CD8-positive, alpha-beta memory T cell (primary cell): ENCODE results near the gene PGAM2. TPM values are rescaled to one million over a fixed set of nuclear protein-coding genes. Genes with fewer than 3 reads are reported as not detected.

Source experiments
- CTCF ChIA-PET: fragments of 350-600 bp; sonication (Branson Sonifier 250); formaldehyde crosslinking; loops from one replicate; lab custom pipeline; 2021; ENCODE audit warnings: antibody characterized with exemption; lab: Charles Lee
- POLR2A ChIA-PET: fragments of 350-600 bp; sonication (Branson Sonifier 250); formaldehyde crosslinking; loops from one replicate; lab custom pipeline; 2021; ENCODE audit warnings: antibody characterized with exemption; lab: Charles Lee
- DNase-seq, 5 donors: peaks; one replicate each; pipeline versions ENCODE4 v3.0.0 to v3.0.0-alpha.2; 2020 to 2022; ENCODE audit warnings: mixed read lengths in 1 of 5
- H3K27ac ChIP-seq: one replicate; pipeline ENCODE4 v1.7.0; 2013; ENCODE audit warnings: low read depth, mild to moderate bottlenecking, low read length, moderate library complexity
- H3K27me3 ChIP-seq: 2 replicates; pipeline ENCODE4 v1.7.0; 2013; ENCODE audit warnings: low read length, mild to moderate bottlenecking; ENCODE audit not compliant: insufficient read depth, poor library complexity, severe bottlenecking
- H3K36me3 ChIP-seq: 2 replicates; pipeline ENCODE4 v1.7.0; 2013; ENCODE audit warnings: mild to moderate bottlenecking, low read length, moderate library complexity; ENCODE audit not compliant: insufficient read depth
- H3K4me1 ChIP-seq: 2 replicates; pipeline ENCODE4 v1.7.0; 2013; ENCODE audit warnings: mild to moderate bottlenecking, low read length, moderate library complexity; ENCODE audit not compliant: insufficient read depth
- H3K4me3 ChIP-seq: 2 replicates; pipeline ENCODE4 v1.7.0; 2013; ENCODE audit warnings: mild to moderate bottlenecking, low read length
- H3K9me3 ChIP-seq: 2 replicates; pipeline ENCODE4 v1.7.0; 2013; ENCODE audit warnings: mild to moderate bottlenecking, low read length
- H3K27ac Mint-ChIP-seq, 8 donors: one replicate each; pipeline ENCODE4 v1.8.0; 2020 to 2021; ENCODE audit warnings: mixed read lengths in 8 of 8, mild to moderate bottlenecking in 6 of 8, inconsistent platforms in 3 of 8, moderate library complexity in 3 of 8
- H3K27me3 Mint-ChIP-seq, 2 donors: one replicate each; pipeline ENCODE4 v1.8.0; 2020 to 2021; ENCODE audit warnings: mixed read lengths in 2 of 2, mild to moderate bottlenecking in 1 of 2, moderate library complexity in 1 of 2
- H3K36me3 Mint-ChIP-seq, 3 donors: one replicate each; pipeline ENCODE4 v1.8.0; 2020 to 2021; ENCODE audit warnings: mixed read lengths in 3 of 3, inconsistent platforms in 1 of 3, mild to moderate bottlenecking in 1 of 3
- H3K4me1 Mint-ChIP-seq, 3 donors: one replicate each; pipeline ENCODE4 v1.8.0; 2020 to 2021; ENCODE audit warnings: mixed read lengths in 3 of 3, inconsistent platforms in 1 of 3, mild to moderate bottlenecking in 1 of 3
- H3K4me3 Mint-ChIP-seq, 7 donors: one replicate each; pipeline ENCODE4 v1.8.0; 2020 to 2021; ENCODE audit warnings: mixed read lengths in 7 of 7, mild to moderate bottlenecking in 6 of 7, moderate library complexity in 4 of 7, inconsistent platforms in 2 of 7
- H3K9me3 Mint-ChIP-seq, 5 donors: one replicate each; pipeline ENCODE4 v1.8.0; 2020 to 2022; ENCODE audit warnings: mixed read lengths in 5 of 5, mild to moderate bottlenecking in 3 of 5, moderate library complexity in 2 of 5, inconsistent platforms in 1 of 5
- polyA plus RNA-seq: library from polyadenylated mRNA; unstranded; fragments of 300-500 nt; fragmentation: Illumina TruSeq; gene quantifications from one replicate; pipeline ENCODE4 v1.2.3, GENCODE V29; 2021
- total RNA-seq, 2 experiments: library from RNA; stranded (reverse); gene quantifications; one replicate each; pipeline ENCODE4 v1.2.3, GENCODE V29; 2021

Gene PGAM2
- total and polyA plus RNA-seq, 3 experiments from 2014 or later, result 0.38 to 0.44 TPM; not detected in 1

DNA sequence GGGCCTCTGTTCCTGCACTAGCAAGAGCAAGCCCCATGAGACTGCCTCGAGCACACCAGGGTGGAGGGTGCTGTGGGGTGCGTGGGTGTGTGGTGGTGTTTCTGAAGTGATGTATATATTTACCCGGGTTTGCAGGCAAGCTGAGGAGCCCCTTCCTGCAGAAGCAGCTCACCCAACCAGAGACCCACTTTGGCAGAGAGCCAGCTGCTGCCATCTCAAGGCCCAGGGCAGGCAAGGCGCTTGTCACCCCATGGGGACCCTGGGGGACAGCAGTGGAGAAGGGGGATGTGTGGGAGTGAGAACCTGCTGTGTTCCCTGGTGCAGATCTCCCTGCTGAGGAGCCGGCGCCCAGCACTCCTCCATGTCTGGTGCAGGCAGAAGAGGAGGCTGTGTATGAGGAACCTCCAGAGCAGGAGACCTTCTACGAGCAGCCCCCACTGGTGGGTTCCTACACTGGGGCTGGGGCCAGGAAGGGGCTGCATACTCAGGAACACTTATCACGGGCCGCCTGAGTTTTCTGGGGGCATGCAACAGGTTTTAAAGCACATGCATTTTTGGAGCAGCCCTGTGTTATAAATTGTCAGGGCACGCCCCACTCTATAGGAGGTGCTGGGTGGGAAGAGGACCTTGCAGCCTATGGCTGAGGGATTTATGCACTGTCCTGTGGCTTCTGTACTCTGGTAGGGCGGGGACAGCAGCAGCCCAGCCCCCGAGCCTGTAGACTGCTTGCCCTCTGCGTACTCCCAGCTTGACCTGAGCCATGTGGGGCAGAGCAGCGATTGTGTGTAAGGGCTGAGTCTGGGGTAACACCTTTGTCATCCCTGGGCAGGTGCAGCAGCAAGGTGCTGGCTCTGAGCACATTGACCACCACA, 5.9 kb downstream of the PGAM2 start:
- peak overlapping the region in 4 of 8 donors; percentile 17 to 69 (median 36) for H3K27ac Mint-ChIP-seq
- Histone ChIP-seq H3K27me3 (no peaks in the 10 kb centered on the region), H3K36me3 (peaks cover 60% of the 10 kb centered on the region), H3K27ac (no peak overlapping the region), H3K9me3 (no peaks in the 10 kb centered on the region), H3K4me1 (peaks cover 6% of the 10 kb centered on the region), H3K4me3 (no peak overlapping the region)
- DNase-seq, result peak in 2 of 5 donors; percentile 42 to 66
- peaks cover 8 to 20% (median 16%) of the 10 kb centered on the region in 3 donors for H3K4me1 Mint-ChIP-seq
- no peaks in the 10 kb centered on the region for H3K9me3 Mint-ChIP-seq
- CTCF ChIA-PET, result no interaction called here
- H3K36me3 Mint-ChIP-seq, result peaks cover 0 to 75% (median 7%) of the 10 kb centered on the region in 3 donors
- POLR2A ChIA-PET, result no interaction called here
- H3K4me3 Mint-ChIP-seq, result no peak overlapping the region
- H3K27me3 Mint-ChIP-seq, result no peaks in the 10 kb centered on the region

GRCh38 chr7:44058759-44059218, 6.6 kb downstream of the PGAM2 start:
- Histone ChIP-seq H3K36me3 (peaks cover 61% of the 10 kb centered on the region), H3K4me1 (peaks cover 6% of the 10 kb centered on the region), H3K27ac (no peak overlapping the region), H3K27me3 (no peaks in the 10 kb centered on the region), H3K4me3 (no peak overlapping the region), H3K9me3 (no peaks in the 10 kb centered on the region)
- Mint-ChIP-seq H3K36me3 (peaks cover 0 to 79% (median 7%) of the 10 kb centered on the region in 3 donors), H3K27me3 (no peaks in the 10 kb centered on the region), H3K4me1 (peaks cover 8 to 16% (median 16%) of the 10 kb centered on the region in 3 donors), H3K9me3 (no peaks in the 10 kb centered on the region), H3K4me3 (no peak overlapping the region), H3K27ac (peak overlapping the region in 4 of 8 donors; percentile 29 to 69 (median 36))
- ChIA-PET CTCF (no interaction called here), POLR2A (no interaction called here)
- no peak for DNase-seq

- Mint-ChIP-seq H3K27me3 (no peaks in the 10 kb centered on the region), H3K36me3 (peaks cover 0 to 84% (median 7%) of the 10 kb centered on the region in 3 donors), H3K9me3 (no peaks in the 10 kb centered on the region), H3K27ac (peak overlapping the region in 4 of 8 donors; percentile 23 to 89 (median 39)), H3K4me3 (peak overlapping the region in 1 of 7 donors; percentile 67), H3K4me1 (peaks cover 8 to 17% (median 16%) of the 10 kb centered on the region in 3 donors)
- Histone ChIP-seq H3K4me1 (peaks cover 7% of the 10 kb centered on the region), H3K27ac (no peak overlapping the region), H3K36me3 (peaks cover 64% of the 10 kb centered on the region), H3K27me3 (no peaks in the 10 kb centered on the region), H3K9me3 (no peaks in the 10 kb centered on the region), H3K4me3 (no peak overlapping the region)
- POLR2A ChIA-PET, result no interaction called here
- CTCF ChIA-PET, result no interaction called here
- peak in 1 of 5 donors; percentile 37 for DNase-seq
Measured at GRCh38 chr7:44057849-44058758, 7.3 kb downstream of the PGAM2 start.

DNA sequence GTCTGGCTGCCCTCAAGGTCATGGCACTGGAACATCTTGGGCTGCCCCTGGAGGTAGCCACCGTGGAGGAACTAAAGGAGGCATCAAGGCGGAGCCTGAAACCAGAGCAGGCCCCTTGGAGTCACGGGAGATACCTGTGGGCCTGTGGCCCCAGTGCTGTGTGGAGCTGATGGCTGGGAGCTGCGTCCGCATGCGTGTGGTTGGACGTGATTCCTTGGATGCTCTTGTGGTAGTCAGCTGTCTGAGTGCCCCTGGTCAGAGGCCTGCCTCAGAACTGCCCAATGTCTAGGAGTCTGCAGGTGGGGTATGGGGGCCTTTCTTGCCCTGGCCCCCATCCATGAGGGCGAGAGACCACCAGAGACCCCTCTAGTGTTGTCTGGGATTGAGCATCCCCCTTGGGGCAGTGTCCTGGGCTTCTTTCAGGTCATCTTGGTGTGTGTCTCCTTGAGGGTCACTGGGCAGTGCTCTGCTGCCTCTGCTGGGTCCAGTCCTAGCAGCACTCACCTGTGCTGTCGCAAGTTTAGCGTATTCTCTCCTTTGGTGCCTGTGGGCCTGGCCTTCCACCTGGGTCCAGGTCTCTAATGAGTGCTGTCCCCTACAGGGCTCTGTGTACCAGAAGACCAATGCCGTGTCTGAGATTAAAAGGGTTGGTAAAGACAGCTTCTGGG, 8.1 kb downstream of the PGAM2 start:
- H3K4me3 ChIP-seq, result no peak overlapping the region
- no peak for DNase-seq
- Mint-ChIP-seq H3K4me1 (peaks cover 8 to 23% (median 22%) of the 10 kb centered on the region in 3 donors), H3K27ac (peak overlapping the region in 2 of 8 donors; percentile 23 to 54), H3K27me3 (no peaks in the 10 kb centered on the region), H3K9me3 (no peaks in the 10 kb centered on the region), H3K4me3 (no peak overlapping the region), H3K36me3 (peaks cover 0 to 88% (median 7%) of the 10 kb centered on the region in 3 donors)
- no peaks in the 10 kb centered on the region for H3K27me3 ChIP-seq
- CTCF ChIA-PET, result no interaction called here
- H3K36me3 ChIP-seq, result peaks cover 71% of the 10 kb centered on the region
- POLR2A ChIA-PET, result no interaction called here
- H3K9me3 ChIP-seq, result no peaks in the 10 kb centered on the region
- peaks cover 14% of the 10 kb centered on the region for H3K4me1 ChIP-seq
- H3K27ac ChIP-seq, result no peak overlapping the region

GRCh38 chr7:44056681-44057080, 8.7 kb downstream of the PGAM2 start:
- Histone ChIP-seq H3K27ac (no peak overlapping the region), H3K36me3 (peaks cover 74% of the 10 kb centered on the region), H3K27me3 (no peaks in the 10 kb centered on the region), H3K9me3 (no peaks in the 10 kb centered on the region), H3K4me3 (no peak overlapping the region), H3K4me1 (peaks cover 20% of the 10 kb centered on the region)
- no peaks in the 10 kb centered on the region for H3K27me3 Mint-ChIP-seq
- peak overlapping the region in 1 of 8 donors; percentile 54 for H3K27ac Mint-ChIP-seq
- H3K9me3 Mint-ChIP-seq, result no peaks in the 10 kb centered on the region
- H3K36me3 Mint-ChIP-seq, result peaks cover 0 to 91% (median 7%) of the 10 kb centered on the region in 3 donors
- POLR2A ChIA-PET, result no interaction called here
- H3K4me1 Mint-ChIP-seq, result peaks cover 12 to 28% (median 26%) of the 10 kb centered on the region in 3 donors
- CTCF ChIA-PET, result interaction anchor here (1.7 kb wide), 1 partner anchor 12 kb away, joined by 6 read pairs; the partner anchor contains the start of gene DBNL
- no peak overlapping the region for H3K4me3 Mint-ChIP-seq
- no peak for DNase-seq

DNA sequence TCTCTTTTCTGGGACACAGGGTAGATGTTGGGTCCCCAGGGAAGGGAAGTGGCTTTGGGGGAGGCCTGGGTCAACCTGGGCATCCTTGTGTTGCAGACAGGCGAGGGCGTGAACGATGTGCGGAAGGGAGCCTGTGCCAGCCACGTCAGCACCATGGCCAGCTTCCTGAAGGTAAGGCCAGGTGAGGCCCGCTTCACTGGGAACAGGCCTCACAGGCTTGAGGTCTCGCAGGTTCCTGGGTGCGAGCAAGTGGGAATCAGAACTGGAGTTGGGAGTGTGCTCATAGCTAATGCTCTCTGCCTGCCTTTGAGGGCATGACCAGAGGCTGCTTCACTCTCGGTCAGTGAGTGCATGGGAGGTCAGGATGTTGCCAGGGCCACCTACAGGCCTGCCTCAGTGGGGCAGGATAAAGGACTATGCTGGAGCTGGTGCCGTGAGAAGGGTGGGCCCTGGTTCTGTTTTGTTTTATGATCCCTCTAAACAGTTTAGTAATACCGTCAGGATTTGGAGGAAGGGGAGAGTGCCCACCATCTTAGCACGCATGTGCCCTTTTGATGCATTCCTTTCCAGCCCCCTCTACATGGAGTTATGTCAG, 12.5 kb downstream of the PGAM2 start:
- H3K27ac Mint-ChIP-seq, result peak overlapping the region in 2 of 8 donors; percentile 35 to 42
- H3K36me3 ChIP-seq, result peaks cover 65% of the 10 kb centered on the region
- H3K4me1 Mint-ChIP-seq, result peaks cover 30 to 59% (median 57%) of the 10 kb centered on the region in 3 donors
- H3K4me1 ChIP-seq, result peaks cover 54% of the 10 kb centered on the region
- no peaks in the 10 kb centered on the region for H3K27me3 Mint-ChIP-seq
- no peak overlapping the region for H3K27ac ChIP-seq
- no peaks in the 10 kb centered on the region for H3K27me3 ChIP-seq
- ChIA-PET CTCF (no interaction called here), POLR2A (no interaction called here)
- no peaks in the 10 kb centered on the region for H3K9me3 Mint-ChIP-seq
- DNase-seq, result no peak
- no peak overlapping the region for H3K4me3 ChIP-seq
- H3K9me3 ChIP-seq, result no peaks in the 10 kb centered on the region
- no peak overlapping the region for H3K4me3 Mint-ChIP-seq
- H3K36me3 Mint-ChIP-seq, result peaks cover 0 to 84% (median 7%) of the 10 kb centered on the region in 3 donors

GRCh38 chr7:44051611-44052220, 13.7 kb downstream of the PGAM2 start:
- ChIA-PET CTCF (no interaction called here), POLR2A (no interaction called here)
- peaks cover 0 to 82% (median 11%) of the 10 kb centered on the region in 3 donors for H3K36me3 Mint-ChIP-seq
- H3K9me3 Mint-ChIP-seq, result no peaks in the 10 kb centered on the region
- Histone ChIP-seq H3K36me3 (peaks cover 54% of the 10 kb centered on the region), H3K9me3 (no peaks in the 10 kb centered on the region), H3K4me1 (peaks cover 65% of the 10 kb centered on the region), H3K27me3 (no peaks in the 10 kb centered on the region), H3K4me3 (no peak overlapping the region), H3K27ac (no peak overlapping the region)
- peaks cover 40 to 70% (median 68%) of the 10 kb centered on the region in 3 donors for H3K4me1 Mint-ChIP-seq
- DNase-seq, result no peak
- H3K27me3 Mint-ChIP-seq, result no peaks in the 10 kb centered on the region
- H3K4me3 Mint-ChIP-seq, result peak overlapping the region in 2 of 7 donors; percentile 9 to 37
- H3K27ac Mint-ChIP-seq, result peak overlapping the region in 5 of 8 donors; percentile 29 to 84 (median 40)
